ENCODE measurements around the gene GSTM1.

GSTM1 gene

GRCh38 chr1:109725510-109725909, 37.9 kb downstream of the GSTM1 start:
- no peak overlapping the region for H3K27ac ChIP-seq (ENCODE audit: low read length)
- no CpG with 5 or more reads among the region's 4 CpGs for WGBS (ENCODE audit: insufficient coverage, insufficient read length)
- H3K36me3 ChIP-seq (ENCODE audit: control insufficient read depth, insufficient read depth, low read length): no peaks in the 10 kb centered on the region
- H3K4me3 ChIP-seq (ENCODE audit: low read length): no peak overlapping the region
- H3K9me3 ChIP-seq (ENCODE audit: control insufficient read depth, insufficient read depth, low read length): no peaks in the 10 kb centered on the region
- no peak for DNase-seq (ENCODE audit: low read depth, low spot score)
- H3K27me3 ChIP-seq (ENCODE audit: control insufficient read depth, insufficient read depth, low read length): no peaks in the 10 kb centered on the region
- H3K4me1 ChIP-seq (ENCODE audit: control insufficient read depth, insufficient read depth, low read length): no peaks in the 10 kb centered on the region

GRCh38 chr1:109726007-109726406, 38.4 kb downstream of the GSTM1 start:
- no peak for DNase-seq (ENCODE audit: low read depth, low spot score)
- H3K4me1 ChIP-seq (ENCODE audit: control insufficient read depth, insufficient read depth, low read length): no peaks in the 10 kb centered on the region
- H3K9me3 ChIP-seq (ENCODE audit: control insufficient read depth, insufficient read depth, low read length): no peaks in the 10 kb centered on the region
- no peaks in the 10 kb centered on the region for H3K36me3 ChIP-seq (ENCODE audit: control insufficient read depth, insufficient read depth, low read length)
- no peaks in the 10 kb centered on the region for H3K27me3 ChIP-seq (ENCODE audit: control insufficient read depth, insufficient read depth, low read length)
- no peak overlapping the region for H3K27ac ChIP-seq (ENCODE audit: low read length)
- WGBS (ENCODE audit: insufficient coverage, insufficient read length): no CpG with 5 or more reads among the region's 1 CpG
- H3K4me3 ChIP-seq (ENCODE audit: low read length): no peak overlapping the region

- H3K4me3 ChIP-seq (ENCODE audit: low read length): no peak overlapping the region
- no peak for DNase-seq (ENCODE audit: low read depth, low spot score)
- WGBS (ENCODE audit: insufficient coverage, insufficient read length): no CpG with 5 or more reads among the region's 12 CpGs
Observed at GRCh38 chr1:109726728-109727373, 39.2 kb downstream of the GSTM1 start.

GRCh38 chr1:109728870-109729269, 41.3 kb downstream of the GSTM1 start:
- Histone ChIP-seq H3K4me1 (ENCODE audit: control insufficient read depth, insufficient read depth, low read length) (no peaks in the 10 kb centered on the region), H3K9me3 (ENCODE audit: control insufficient read depth, insufficient read depth, low read length) (no peaks in the 10 kb centered on the region), H3K36me3 (ENCODE audit: control insufficient read depth, insufficient read depth, low read length) (no peaks in the 10 kb centered on the region), H3K27ac (ENCODE audit: low read length) (no peak overlapping the region), H3K27me3 (ENCODE audit: control insufficient read depth, insufficient read depth, low read length) (no peaks in the 10 kb centered on the region), H3K4me3 (ENCODE audit: low read length) (no peak overlapping the region)
- no peak for DNase-seq (ENCODE audit: low read depth, low spot score)
- WGBS (ENCODE audit: insufficient coverage, insufficient read length): no CpG with 5 or more reads among the region's 7 CpGs

More at GRCh38 chr1:109726728-109727373, 39.2 kb downstream of the GSTM1 start:
- H3K9me3 ChIP-seq (ENCODE audit: control insufficient read depth, insufficient read depth, low read length): no peaks in the 10 kb centered on the region
- H3K27me3 ChIP-seq (ENCODE audit: control insufficient read depth, insufficient read depth, low read length): no peaks in the 10 kb centered on the region
- H3K4me1 ChIP-seq (ENCODE audit: control insufficient read depth, insufficient read depth, low read length): no peaks in the 10 kb centered on the region
- no peak overlapping the region for H3K27ac ChIP-seq (ENCODE audit: low read length)
- H3K36me3 ChIP-seq (ENCODE audit: control insufficient read depth, insufficient read depth, low read length): no peaks in the 10 kb centered on the region

- WGBS (ENCODE audit: insufficient coverage, insufficient read length): no CpG with 5 or more reads among the region's 6 CpGs
- Histone ChIP-seq H3K27ac (ENCODE audit: low read length) (no peak overlapping the region), H3K9me3 (ENCODE audit: control insufficient read depth, insufficient read depth, low read length) (no peaks in the 10 kb centered on the region), H3K4me1 (ENCODE audit: control insufficient read depth, insufficient read depth, low read length) (no peaks in the 10 kb centered on the region), H3K27me3 (ENCODE audit: control insufficient read depth, insufficient read depth, low read length) (no peaks in the 10 kb centered on the region), H3K36me3 (ENCODE audit: control insufficient read depth, insufficient read depth, low read length) (no peaks in the 10 kb centered on the region), H3K4me3 (ENCODE audit: low read length) (no peak overlapping the region)
- no peak for DNase-seq (ENCODE audit: low read depth, low spot score)
Observed at GRCh38 chr1:109730666-109731065, 43.0 kb downstream of the GSTM1 start.

GRCh38 chr1:109732390-109732881, 44.8 kb downstream of the GSTM1 start:
- DNase-seq (ENCODE audit: low read depth, low spot score): no peak
- Histone ChIP-seq H3K4me1 (ENCODE audit: control insufficient read depth, insufficient read depth, low read length) (no peaks in the 10 kb centered on the region), H3K9me3 (ENCODE audit: control insufficient read depth, insufficient read depth, low read length) (no peaks in the 10 kb centered on the region), H3K27ac (ENCODE audit: low read length) (no peak overlapping the region), H3K36me3 (ENCODE audit: control insufficient read depth, insufficient read depth, low read length) (no peaks in the 10 kb centered on the region), H3K27me3 (ENCODE audit: control insufficient read depth, insufficient read depth, low read length) (no peaks in the 10 kb centered on the region), H3K4me3 (ENCODE audit: low read length) (no peak overlapping the region)
- WGBS (ENCODE audit: insufficient coverage, insufficient read length): 100% methylated on average over 1 of the region's 3 CpGs

- Histone ChIP-seq H3K27me3 (ENCODE audit: control insufficient read depth, insufficient read depth, low read length) (peaks cover 4% of the 10 kb centered on the region; the same call in 1 of the 2 replicates), H3K27ac (ENCODE audit: low read length) (no peak overlapping the region), H3K4me1 (ENCODE audit: control insufficient read depth, insufficient read depth, low read length) (no peaks in the 10 kb centered on the region), H3K36me3 (ENCODE audit: control insufficient read depth, insufficient read depth, low read length) (no peaks in the 10 kb centered on the region), H3K4me3 (ENCODE audit: low read length) (no peak overlapping the region), H3K9me3 (ENCODE audit: control insufficient read depth, insufficient read depth, low read length) (no peaks in the 10 kb centered on the region)
- no peak for DNase-seq (ENCODE audit: low read depth, low spot score)
- WGBS (ENCODE audit: insufficient coverage, insufficient read length): no CpG with 5 or more reads among the region's 4 CpGs
Observed at GRCh38 chr1:109733236-109733870, 45.7 kb downstream of the GSTM1 start.

- peaks cover 4% of the 10 kb centered on the region for H3K4me1 ChIP-seq (ENCODE audit: control insufficient read depth, insufficient read depth, low read length)
- no peaks in the 10 kb centered on the region for H3K36me3 ChIP-seq (ENCODE audit: control insufficient read depth, insufficient read depth, low read length)
- H3K9me3 ChIP-seq (ENCODE audit: control insufficient read depth, insufficient read depth, low read length): no peaks in the 10 kb centered on the region
- WGBS (ENCODE audit: insufficient coverage, insufficient read length): no CpG with 5 or more reads among the region's 86 CpGs
- no peak overlapping the region for H3K27ac ChIP-seq (ENCODE audit: low read length)
- peaks cover 15% of the 10 kb centered on the region for H3K27me3 ChIP-seq (ENCODE audit: control insufficient read depth, insufficient read depth, low read length)
- peak; percentile 39 for DNase-seq (ENCODE audit: low read depth, low spot score)
- H3K4me3 ChIP-seq (ENCODE audit: low read length): peak overlapping the region; percentile 59; the same call in 1 of the 2 replicates
Observed at GRCh38 chr1:109739738-109740614, 52.4 kb downstream of the GSTM1 start.

- Histone ChIP-seq H3K4me1 (ENCODE audit: control insufficient read depth, insufficient read depth, low read length) (peaks cover 4% of the 10 kb centered on the region), H3K27me3 (ENCODE audit: control insufficient read depth, insufficient read depth, low read length) (peaks cover 15% of the 10 kb centered on the region), H3K9me3 (ENCODE audit: control insufficient read depth, insufficient read depth, low read length) (no peaks in the 10 kb centered on the region), H3K36me3 (ENCODE audit: control insufficient read depth, insufficient read depth, low read length) (no peaks in the 10 kb centered on the region), H3K4me3 (ENCODE audit: low read length) (peak within 1 kb of the TSS; percentile 59; the same call in 1 of the 2 replicates), H3K27ac (ENCODE audit: low read length) (no peak within 1 kb of the TSS)
- WGBS (ENCODE audit: insufficient coverage, insufficient read length): no CpG with 5 or more reads among the region's 10 CpGs
- DNase-seq (ENCODE audit: low read depth, low spot score): no peak
Observed at GRCh38 chr1:109740615-109741373, 53.2 kb downstream of the GSTM1 start, which contains the start of gene GSTM3. Gene GSTM3, minus strand, starts transcription at chr1:109741038. Its CDS starts 751 bp downstream, at chr1:109740287.
